Activated CD4-positive, alpha-beta T cell treated with anti-CD3 and anti-CD28 coated beads for 36 hours (primary cell): ENCODE data around the gene SGTB. TPM values are rescaled to one million over a fixed set of nuclear protein-coding genes. Genes with fewer than 3 reads are reported as not detected.
"Not testable (repeated sequence)": the region's sequence is repeated elsewhere in the genome, so short reads cannot be mapped to it uniquely, and the experiment has no call there.

Source experiments
- ATAC-seq: fragments of 200-7000 bp; cut with Tn5 transposase; one replicate; pipeline ENCODE4 v1.10.0; 2021; ENCODE audit warnings: mild to moderate bottlenecking, moderate library complexity
- CTCF ChIA-PET: fragments of 350-600 bp; sonication (Branson Sonifier 250); formaldehyde crosslinking; loops from one replicate; lab custom pipeline; 2021; ENCODE audit warnings: antibody characterized with exemption; lab: Charles Lee
- POLR2A ChIA-PET: fragments of 350-600 bp; sonication (Branson Sonifier 250); formaldehyde crosslinking; loops from one replicate; lab custom pipeline; 2021; ENCODE audit warnings: antibody characterized with exemption, inconsistent platforms; lab: Charles Lee
- DNase-seq: peaks from one replicate; pipeline ENCODE4 v3.0.0-alpha.2; 2020
- H3K27ac Mint-ChIP-seq: one replicate; pipeline ENCODE4 v1.8.0; 2021; ENCODE audit warnings: mixed read lengths
- H3K27me3 Mint-ChIP-seq: one replicate; pipeline ENCODE4 v1.8.0; 2021; ENCODE audit warnings: mixed read lengths
- H3K36me3 Mint-ChIP-seq: one replicate; pipeline ENCODE4 v1.8.0; 2021; ENCODE audit warnings: low read depth, mixed read lengths
- H3K4me1 Mint-ChIP-seq: one replicate; pipeline ENCODE4 v1.8.0; 2021; ENCODE audit warnings: mixed read lengths
- H3K4me3 Mint-ChIP-seq: one replicate; pipeline ENCODE4 v1.8.0; 2021; ENCODE audit warnings: mild to moderate bottlenecking, moderate library complexity, mixed read lengths
- H3K9me3 Mint-ChIP-seq: one replicate; pipeline ENCODE4 v1.8.0; 2021; ENCODE audit warnings: low read depth, mixed read lengths
- intact Hi-C, 2 experiments: fragments of 100-400 bp; cut with DNase I in 1 of 2; cut with micrococcal nuclease in 1 of 2; formaldehyde crosslinking; loops; one replicate each; pipeline versions ENCODE4 v1.14.2 to v1.15.1; 2022 to 2024; cut with DNase I, micrococcal nuclease
- total RNA-seq, 2 experiments: library from RNA; stranded (reverse); gene quantifications; one replicate each; pipeline ENCODE4 v1.2.3, GENCODE V29; 2021

SGTB gene
- total RNA-seq, 2 experiments from 2014 or later, result 18.0 TPM

GRCh38 chr5:65734196-65734775 lies 12.4 kb upstream of the SGTB start:
- H3K4me1 Mint-ChIP-seq, result peaks cover 12% of the 10 kb centered on the region
- DNase-seq, result peak; percentile 15
- intact Hi-C loops, result loop anchor here in 1 of 2 experiments (2.0 kb wide), 1 partner anchor 439 kb away; no protein-coding TSS in a partner anchor
- ATAC-seq, result peak; percentile 42
- H3K36me3 Mint-ChIP-seq, H3K27ac Mint-ChIP-seq, H3K4me3 Mint-ChIP-seq, CTCF ChIA-PET, H3K9me3 Mint-ChIP-seq, POLR2A ChIA-PET, H3K27me3 Mint-ChIP-seq: not testable (repeated sequence)

GRCh38 chr5:65732046-65732445 lies 10.1 kb upstream of the SGTB start:
- peaks cover 12% of the 10 kb centered on the region for H3K4me1 Mint-ChIP-seq
- ATAC-seq, intact Hi-C loops, H3K36me3 Mint-ChIP-seq, H3K4me3 Mint-ChIP-seq, CTCF ChIA-PET, DNase-seq, H3K27ac Mint-ChIP-seq, POLR2A ChIA-PET, H3K27me3 Mint-ChIP-seq, H3K9me3 Mint-ChIP-seq: not testable (repeated sequence)

GRCh38 chr5:65730910-65731309 lies 9.0 kb upstream of the SGTB start:
- no peak overlapping the region for H3K4me3 Mint-ChIP-seq
- no peaks in the 10 kb centered on the region for H3K36me3 Mint-ChIP-seq
- no peak overlapping the region for H3K27ac Mint-ChIP-seq
- DNase-seq, result no peak
- intact Hi-C loops, result no loop called here
- ATAC-seq, result no peak
- POLR2A ChIA-PET, result no interaction called here
- no peaks in the 10 kb centered on the region for H3K9me3 Mint-ChIP-seq
- H3K4me1 Mint-ChIP-seq, result peaks cover 12% of the 10 kb centered on the region
- CTCF ChIA-PET, result interaction anchor here (0.6 kb wide), 1 partner anchor 11 kb away, joined by 3 read pairs; no protein-coding TSS in a partner anchor
- H3K27me3 Mint-ChIP-seq, result no peaks in the 10 kb centered on the region

- ATAC-seq (no peak), DNase-seq (no peak)
- peaks cover 8% of the 10 kb centered on the region for H3K4me1 Mint-ChIP-seq
- ChIA-PET CTCF (interaction anchor here (1.0 to 1.3 kb wide), 2 partner anchors 9 to 15 kb away, joined by 4 to 5 read pairs; no protein-coding TSS in a partner anchor), POLR2A (no interaction called here)
- H3K27me3 Mint-ChIP-seq, result no peaks in the 10 kb centered on the region
- no peak overlapping the region for H3K4me3 Mint-ChIP-seq
- intact Hi-C loops, result no loop called here
- H3K36me3 Mint-ChIP-seq, result no peaks in the 10 kb centered on the region
- no peaks in the 10 kb centered on the region for H3K9me3 Mint-ChIP-seq
- no peak overlapping the region for H3K27ac Mint-ChIP-seq
These were observed 6.3 kb upstream of the SGTB start for GRCh38 chr5:65728218-65728617.

- Mint-ChIP-seq H3K4me1 (peaks cover 11% of the 10 kb centered on the region), H3K4me3 (no peak overlapping the region), H3K9me3 (no peaks in the 10 kb centered on the region), H3K27me3 (no peaks in the 10 kb centered on the region), H3K36me3 (peaks cover 1% of the 10 kb centered on the region), H3K27ac (no peak overlapping the region)
- no peak for ATAC-seq
- ChIA-PET POLR2A (interaction anchor here (0.6 kb wide), 1 partner anchor 93 kb away, joined by 4 read pairs; no protein-coding TSS in a partner anchor), CTCF (interaction anchor here (1.0 to 1.3 kb wide), 2 partner anchors 10 to 15 kb away, joined by 4 to 5 read pairs; no protein-coding TSS in a partner anchor)
- intact Hi-C loops, result no loop called here
- DNase-seq, result no peak
These were observed 5.7 kb upstream of the SGTB start for GRCh38 chr5:65727491-65728156.

GRCh38 chr5:65722575-65723403 lies 880 bp upstream of the SGTB start:
- CTCF ChIA-PET, result interaction anchor here (0.7 to 1.7 kb wide), 4 partner anchors 13 to 430 kb away, joined by 3 to 5 read pairs (median 4); no protein-coding TSS in a partner anchor
- peak overlapping the region; percentile 92 for H3K27ac Mint-ChIP-seq
- H3K4me3 Mint-ChIP-seq, result peak overlapping the region; percentile 94
- DNase-seq (peak; percentile 12), ATAC-seq (no peak)
- H3K27me3 Mint-ChIP-seq, result no peaks in the 10 kb centered on the region
- POLR2A ChIA-PET, result interaction anchor here (0.6 kb wide), 1 partner anchor 1169 kb away, joined by 3 read pairs; no protein-coding TSS in a partner anchor
- peaks cover 7% of the 10 kb centered on the region for H3K36me3 Mint-ChIP-seq
- no peaks in the 10 kb centered on the region for H3K9me3 Mint-ChIP-seq
- peaks cover 20% of the 10 kb centered on the region for H3K4me1 Mint-ChIP-seq
- intact Hi-C loops, result loop anchor here in 1 of 2 experiments (1.0 kb wide), 5 partner anchors 98 to 448 kb away; partner anchors contain the start of genes CENPK, ERBIN, PPWD1 and SREK1

GRCh38 chr5:65721050-65721719 lies 724 bp downstream of the SGTB start:
- H3K27me3 Mint-ChIP-seq, result no peaks in the 10 kb centered on the region
- peaks cover 20% of the 10 kb centered on the region for H3K4me1 Mint-ChIP-seq
- ChIA-PET POLR2A (interaction anchor here (0.9 to 1.1 kb wide), 3 partner anchors 55 to 420 kb away, joined by 3 to 4 read pairs (median 3); partner anchors contain the start of genes CENPK and PPWD1), CTCF (interaction anchor here (0.6 to 2.1 kb wide), 5 partner anchors 10 to 511 kb away, joined by 3 to 8 read pairs (median 3); partner anchors contain the start of gene TRIM23)
- peak overlapping the region; percentile 93 for H3K27ac Mint-ChIP-seq
- ATAC-seq, result peak; percentile 59
- peak; percentile 46 for DNase-seq
- intact Hi-C loops, result no loop called here
- no peaks in the 10 kb centered on the region for H3K9me3 Mint-ChIP-seq
- H3K4me3 Mint-ChIP-seq, result peak overlapping the region; percentile 94
- H3K36me3 Mint-ChIP-seq, result peaks cover 7% of the 10 kb centered on the region

GRCh38 chr5:65718576-65719310 lies 3.2 kb downstream of the SGTB start:
- ATAC-seq (no peak), DNase-seq (no peak)
- Mint-ChIP-seq H3K27me3 (no peaks in the 10 kb centered on the region), H3K9me3 (no peaks in the 10 kb centered on the region), H3K4me1 (peaks cover 14% of the 10 kb centered on the region), H3K36me3 (peaks cover 16% of the 10 kb centered on the region), H3K27ac (peak overlapping the region; percentile 93), H3K4me3 (peak overlapping the region; percentile 94)
- POLR2A ChIA-PET, result no interaction called here
- intact Hi-C loops, result no loop called here
- CTCF ChIA-PET, result no interaction called here

GRCh38 chr5:65708145-65708544 lies 13.8 kb downstream of the SGTB start:
- ATAC-seq, result no peak
- CTCF ChIA-PET, result no interaction called here
- intact Hi-C loops, result no loop called here

GRCh38 chr5:65707663-65708062 lies 14.2 kb downstream of the SGTB start:
- Mint-ChIP-seq H3K36me3 (peaks cover 37% of the 10 kb centered on the region), H3K9me3 (no peaks in the 10 kb centered on the region), H3K4me1 (peaks cover 13% of the 10 kb centered on the region), H3K27ac (no peak overlapping the region), H3K27me3 (no peaks in the 10 kb centered on the region), H3K4me3 (no peak overlapping the region)
- ATAC-seq (no peak), DNase-seq (no peak)
- POLR2A ChIA-PET, result no interaction called here
- intact Hi-C loops, result no loop called here
- CTCF ChIA-PET, result no interaction called here

More at GRCh38 chr5:65708145-65708544, 13.8 kb downstream of the SGTB start:
- H3K27ac Mint-ChIP-seq, result no peak overlapping the region
- H3K36me3 Mint-ChIP-seq, result peaks cover 37% of the 10 kb centered on the region
- peaks cover 14% of the 10 kb centered on the region for H3K4me1 Mint-ChIP-seq
- POLR2A ChIA-PET, result no interaction called here
- no peak for DNase-seq
- H3K9me3 Mint-ChIP-seq, result no peaks in the 10 kb centered on the region
- no peaks in the 10 kb centered on the region for H3K27me3 Mint-ChIP-seq
- no peak overlapping the region for H3K4me3 Mint-ChIP-seq
